Adrenal gland (tissue), 12 donors: Measurements from ENCODE around the gene KCNK2. TPM values are rescaled to one million over a fixed set of nuclear protein-coding genes. Genes with fewer than 3 reads are reported as not detected.
A peak's percentile ranks its signal among the peaks of the same experiment; 100 is the strongest.

Experiments
- DNase-seq, 7 donors: peaks; one replicate each; pipeline ENCODE4 v3.0.0-alpha.2; 2019 to 2020
- H3K27ac ChIP-seq, 5 donors: fragments of 200-600 bp; sonication (generic) in 4 of 5; 1 replicate in 3 of 5; 2 replicates in 2 of 5; pipeline versions ENCODE4 v1.5.1 to v1.8.0; 2016 to 2020; ENCODE audit warnings: mild to moderate bottlenecking in 1 of 5
- H3K27me3 ChIP-seq: fragments of 200-600 bp; 2 replicates; pipeline ENCODE4 v1.8.0; 2021
- H3K36me3 ChIP-seq, 2 donors: fragments of 200-600 bp; replicated peaks in 1 of 2; 1 replicate in 1 of 2; 2 replicates in 1 of 2; pipeline versions ENCODE4 v1.5.1 to v1.8.0; 2018 to 2022
- H3K4me1 ChIP-seq, 2 donors: fragments of 200-600 bp; replicated peaks in 1 of 2; 1 replicate in 1 of 2; 2 replicates in 1 of 2; pipeline versions ENCODE4 v1.5.1 to v1.8.0; 2018 to 2021
- H3K4me3 ChIP-seq, 4 donors: fragments of 200-600 bp; sonication (generic) in 3 of 4; one replicate each; pipeline ENCODE4 v1.5.1; 2016 to 2018
- H3K9me3 ChIP-seq, 3 donors: fragments of 200-600 bp; sonication (generic) in 1 of 3; replicated peaks in 1 of 3; 1 replicate in 2 of 3; 2 replicates in 1 of 3; pipeline versions ENCODE4 v1.5.1 to v1.8.0; 2016 to 2021
- CTCF ChIP-seq, 6 experiments: fragments of 450-650 bp in 4 of 6; fragments of 200-600 bp in 2 of 6; sonication (generic) in 1 of 6; IDR thresholded peaks; 1 replicate in 5 of 6; 2 replicates in 1 of 6; pipeline versions ENCODE4 v1.5.1 to v1.8.0; 2016 to 2021; ENCODE audit warnings: antibody characterized with exemption in 6 of 6, mild to moderate bottlenecking in 2 of 6, moderate library complexity in 1 of 6
- POLR2A ChIP-seq, 2 donors: fragments of 450-650 bp; IDR thresholded peaks; one replicate each; pipeline ENCODE4 v1.6.1; 2017; ENCODE audit warnings: antibody characterized with exemption in 2 of 2, mild to moderate bottlenecking in 2 of 2, moderate library complexity in 1 of 2
- WGBS, 4 donors: extraction: QIAGEN DNeasy Blood & Tissue Kit in 2 of 4; methylation state at CpG; one replicate each; pipeline versions ENCODE4 v1.1.5 to v1.1.7; 2013 to 2017; 5-methylcytosine and 5-hydroxymethylcytosine counted together
- intact Hi-C, 2 donors: fragments of 100-400 bp; cut with DNase I; formaldehyde crosslinking; loops; one replicate each; pipeline versions ENCODE4 v1.14.1 to v1.15.0; 2022 to 2023
- polyA plus RNA-seq, 3 donors: library from polyadenylated mRNA; stranded (reverse); fragments of 200-250 nt in 2 of 3; fragments of 350-450 nt in 1 of 3; fragmentation: Illumina TruSeq in 1 of 3; extraction: RNeasy Lipid Tissue Mini Kit (QIAGEN cat#74804) in 1 of 3; gene quantifications; one replicate each; pipeline ENCODE4 v1.2.3, GENCODE V29; 2013 to 2014
- total RNA-seq, 9 donors: library from RNA; depleted of rRNA in 4 of 9; stranded (reverse); fragments of >200 nt in 4 of 9; fragments of 120-200 nt in 1 of 9; fragmentation: NEBNext Ultra II Directional in 1 of 9; extraction: Animal tissue kit (Norgen Biotek cat#: 25700) in 1 of 9; gene quantifications; one replicate each; pipeline versions ENCODE4 v1.1.0 to v1.2.4, GENCODE V29; 2013 to 2023
- donor health status: healthy with polysubstance abuse.
- donor health status: Bipolar disorder and iron deficiency.
- donor health status: DM: yes; HTN: yes; CAD: no.
- donor health status: DM: no; HTN: no; CAD: no.
- donor health status: DM: no; HTN: no; CAD: no.
- donor health status: DM: yes; HTN: yes; CAD: no.

Gene KCNK2
- total and polyA plus RNA-seq, 12 donors, result 13.8 to 138 (median 82.9) TPM

- H3K4me1 ChIP-seq, result peaks cover 0 to 6% of the 10 kb centered on the region in 2 donors
- no peak overlapping the region for H3K27ac ChIP-seq
- H3K9me3 ChIP-seq, result no peaks in the 10 kb centered on the region
- 81 to 92% (median 88%) methylated on average over 2 of the region's 2 CpGs for WGBS, 4 donors
- H3K27me3 ChIP-seq, result no peaks in the 10 kb centered on the region
- no peak overlapping the region for H3K4me3 ChIP-seq
- intact Hi-C loops, result no loop called here
- H3K36me3 ChIP-seq, result no peaks in the 10 kb centered on the region
- TF ChIP-seq POLR2A (IDR thresholded peaks at IDR 0.05), result no peak
- DNase-seq, result no peak
Observed at GRCh38 chr1:215185067-215185620, 102.6 kb downstream of the KCNK2 start.

GRCh38 chr1:215188302-215188950 is 105.9 kb downstream of the KCNK2 start:
- no peak for DNase-seq
- TF ChIP-seq POLR2A (IDR thresholded peaks at IDR 0.05), result no peak
- TF ChIP-seq CTCF (IDR thresholded peaks at IDR 0.05), result no peak
- Histone ChIP-seq H3K9me3 (no peaks in the 10 kb centered on the region), H3K4me3 (no peak overlapping the region), H3K4me1 (peaks cover 0 to 6% of the 10 kb centered on the region in 2 donors), H3K27ac (peak overlapping the region in 3 of 5 donors; percentile 15 to 42 (median 31)), H3K36me3 (no peaks in the 10 kb centered on the region), H3K27me3 (no peaks in the 10 kb centered on the region)
- intact Hi-C loops, result no loop called here

GRCh38 chr1:215192306-215192705 is 109.8 kb downstream of the KCNK2 start:
- Histone ChIP-seq H3K27me3 (no peaks in the 10 kb centered on the region), H3K36me3 (no peaks in the 10 kb centered on the region), H3K4me3 (no peak overlapping the region), H3K9me3 (no peaks in the 10 kb centered on the region), H3K27ac (no peak overlapping the region), H3K4me1 (peaks cover 0 to 6% of the 10 kb centered on the region in 2 donors)
- intact Hi-C loops, result no loop called here
- no peak for DNase-seq
- TF ChIP-seq CTCF (IDR thresholded peaks at IDR 0.05) (no peak), POLR2A (IDR thresholded peaks at IDR 0.05) (no peak)

GRCh38 chr1:215198021-215198420 is 115.5 kb downstream of the KCNK2 start:
- Histone ChIP-seq H3K27me3 (no peaks in the 10 kb centered on the region), H3K36me3 (no peaks in the 10 kb centered on the region), H3K27ac (no peak overlapping the region), H3K4me1 (no peaks in the 10 kb centered on the region), H3K9me3 (no peaks in the 10 kb centered on the region), H3K4me3 (no peak overlapping the region)
- TF ChIP-seq CTCF (IDR thresholded peaks at IDR 0.05), result no peak
- no peak for TF ChIP-seq POLR2A (IDR thresholded peaks at IDR 0.05)
- intact Hi-C loops, result no loop called here
- DNase-seq, result no peak
- 72 to 90% (median 83%) methylated on average over 1 of the region's 1 CpG for WGBS, 4 donors

- Histone ChIP-seq H3K4me1 (no peaks in the 10 kb centered on the region), H3K27me3 (no peaks in the 10 kb centered on the region), H3K27ac (no peak overlapping the region), H3K4me3 (no peak overlapping the region), H3K9me3 (no peaks in the 10 kb centered on the region), H3K36me3 (no peaks in the 10 kb centered on the region)
- DNase-seq, result no peak
- TF ChIP-seq POLR2A (IDR thresholded peaks at IDR 0.05) (no peak), CTCF (IDR thresholded peaks at IDR 0.05) (no peak)
- intact Hi-C loops, result no loop called here
- 73 to 87% (median 83%) methylated on average over 1 of the region's 1 CpG for WGBS, 4 donors
Observed at GRCh38 chr1:215200121-215200520, 117.6 kb downstream of the KCNK2 start.
